GM18907 (cell line): ENCODE measurements around the gene LPA.
"Not testable (repeated sequence)": the region's sequence is repeated elsewhere in the genome, so short reads cannot be mapped to it uniquely, and the experiment has no call there.

Experiments used
- ATAC-seq: cut with Tn5 transposase; IDR thresholded peaks from one replicate; pipeline ENCODE4 v1.9.1; 2021; ENCODE audit warnings: mild to moderate bottlenecking, moderate library complexity; ENCODE audit not compliant: unreplicated experiment

Gene LPA, protein sequence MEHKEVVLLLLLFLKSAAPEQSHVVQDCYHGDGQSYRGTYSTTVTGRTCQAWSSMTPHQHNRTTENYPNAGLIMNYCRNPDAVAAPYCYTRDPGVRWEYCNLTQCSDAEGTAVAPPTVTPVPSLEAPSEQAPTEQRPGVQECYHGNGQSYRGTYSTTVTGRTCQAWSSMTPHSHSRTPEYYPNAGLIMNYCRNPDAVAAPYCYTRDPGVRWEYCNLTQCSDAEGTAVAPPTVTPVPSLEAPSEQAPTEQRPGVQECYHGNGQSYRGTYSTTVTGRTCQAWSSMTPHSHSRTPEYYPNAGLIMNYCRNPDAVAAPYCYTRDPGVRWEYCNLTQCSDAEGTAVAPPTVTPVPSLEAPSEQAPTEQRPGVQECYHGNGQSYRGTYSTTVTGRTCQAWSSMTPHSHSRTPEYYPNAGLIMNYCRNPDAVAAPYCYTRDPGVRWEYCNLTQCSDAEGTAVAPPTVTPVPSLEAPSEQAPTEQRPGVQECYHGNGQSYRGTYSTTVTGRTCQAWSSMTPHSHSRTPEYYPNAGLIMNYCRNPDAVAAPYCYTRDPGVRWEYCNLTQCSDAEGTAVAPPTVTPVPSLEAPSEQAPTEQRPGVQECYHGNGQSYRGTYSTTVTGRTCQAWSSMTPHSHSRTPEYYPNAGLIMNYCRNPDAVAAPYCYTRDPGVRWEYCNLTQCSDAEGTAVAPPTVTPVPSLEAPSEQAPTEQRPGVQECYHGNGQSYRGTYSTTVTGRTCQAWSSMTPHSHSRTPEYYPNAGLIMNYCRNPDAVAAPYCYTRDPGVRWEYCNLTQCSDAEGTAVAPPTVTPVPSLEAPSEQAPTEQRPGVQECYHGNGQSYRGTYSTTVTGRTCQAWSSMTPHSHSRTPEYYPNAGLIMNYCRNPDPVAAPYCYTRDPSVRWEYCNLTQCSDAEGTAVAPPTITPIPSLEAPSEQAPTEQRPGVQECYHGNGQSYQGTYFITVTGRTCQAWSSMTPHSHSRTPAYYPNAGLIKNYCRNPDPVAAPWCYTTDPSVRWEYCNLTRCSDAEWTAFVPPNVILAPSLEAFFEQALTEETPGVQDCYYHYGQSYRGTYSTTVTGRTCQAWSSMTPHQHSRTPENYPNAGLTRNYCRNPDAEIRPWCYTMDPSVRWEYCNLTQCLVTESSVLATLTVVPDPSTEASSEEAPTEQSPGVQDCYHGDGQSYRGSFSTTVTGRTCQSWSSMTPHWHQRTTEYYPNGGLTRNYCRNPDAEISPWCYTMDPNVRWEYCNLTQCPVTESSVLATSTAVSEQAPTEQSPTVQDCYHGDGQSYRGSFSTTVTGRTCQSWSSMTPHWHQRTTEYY (N-terminal part only)

GRCh38 chr6:160664198-160664597, at the start of gene LPA:
Gene LPA (minus strand): TSS chr6:160664275. CDS start chr6:160664214, 61 bp downstream.
- not testable (repeated sequence) for ATAC-seq

- ATAC-seq, result not testable (repeated sequence)
Measured at GRCh38 chr6:160708993-160709392, 44.9 kb upstream of the LPA start.

GRCh38 chr6:160704688-160705087, 40.6 kb upstream of the LPA start:
- not testable (repeated sequence) for ATAC-seq

GRCh38 chr6:160701918-160702680, 38.0 kb upstream of the LPA start, which contains the start of gene PLG:
Gene PLG (plus strand): TSS chr6:160702244. CDS start chr6:160702305, 61 bp downstream.
- ATAC-seq, result not testable (repeated sequence)

DNA sequence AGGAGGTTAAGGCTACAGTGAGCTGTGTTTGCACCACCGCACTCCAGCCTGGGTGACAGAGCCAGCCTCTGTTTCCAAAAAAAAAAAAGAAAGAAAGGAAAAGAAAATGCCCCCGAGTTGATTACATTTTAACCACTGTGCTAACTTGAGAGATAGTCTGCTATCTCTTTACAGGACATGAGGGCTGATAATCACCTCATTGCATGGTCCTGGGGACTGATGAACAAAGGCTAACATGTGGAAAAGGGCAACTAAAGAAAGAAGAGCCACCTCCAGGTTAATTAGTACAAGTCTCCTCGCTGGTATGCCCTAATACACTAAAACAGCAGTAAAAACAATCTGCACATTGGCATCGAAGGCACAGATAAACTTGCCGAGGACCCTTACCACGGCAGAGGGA, 33.8 kb upstream of the LPA start:
- no peak for ATAC-seq

DNA sequence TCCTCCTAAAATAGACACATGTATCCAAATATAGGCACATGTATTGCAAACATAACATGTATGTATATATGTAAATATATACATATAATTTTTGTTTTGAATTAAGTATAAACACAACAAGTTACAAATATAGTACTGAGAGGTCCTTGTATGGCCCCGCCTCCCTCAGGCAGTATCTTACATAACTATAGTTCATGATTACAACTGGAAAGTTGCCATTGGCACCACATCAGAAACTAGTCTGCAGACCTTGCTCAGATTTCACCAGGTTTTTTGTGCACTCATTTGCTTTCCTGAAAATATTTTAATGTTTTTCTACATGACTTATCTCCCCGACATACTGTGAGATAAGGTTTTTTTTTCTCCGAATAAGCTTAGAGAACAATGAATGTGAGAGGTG, 32.8 kb upstream of the LPA start:
- ATAC-seq, result not testable (repeated sequence)

DNA sequence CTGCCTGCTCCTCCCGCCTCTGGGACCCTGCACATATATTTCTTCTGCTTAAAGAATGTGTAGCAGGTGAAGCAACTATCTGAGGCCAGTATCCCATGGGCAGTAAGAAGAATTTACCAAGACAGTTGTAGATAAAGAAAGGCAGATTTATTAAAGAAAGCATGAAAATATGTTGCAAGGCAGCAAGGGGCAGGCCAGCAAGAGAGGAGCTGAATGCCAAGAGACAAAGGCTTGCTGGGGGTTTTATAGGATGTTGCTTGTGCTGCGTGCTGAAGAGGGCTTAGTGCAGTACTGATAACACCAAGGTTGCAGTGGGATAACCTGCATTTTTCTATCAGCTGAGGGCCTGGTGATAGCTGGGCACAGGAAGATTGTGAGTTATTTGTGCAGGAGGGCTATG, 31.5 kb upstream of the LPA start:
- not testable (repeated sequence) for ATAC-seq

- not testable (repeated sequence) for ATAC-seq
Measured at GRCh38 chr6:160695025-160695424, 30.9 kb upstream of the LPA start.

DNA sequence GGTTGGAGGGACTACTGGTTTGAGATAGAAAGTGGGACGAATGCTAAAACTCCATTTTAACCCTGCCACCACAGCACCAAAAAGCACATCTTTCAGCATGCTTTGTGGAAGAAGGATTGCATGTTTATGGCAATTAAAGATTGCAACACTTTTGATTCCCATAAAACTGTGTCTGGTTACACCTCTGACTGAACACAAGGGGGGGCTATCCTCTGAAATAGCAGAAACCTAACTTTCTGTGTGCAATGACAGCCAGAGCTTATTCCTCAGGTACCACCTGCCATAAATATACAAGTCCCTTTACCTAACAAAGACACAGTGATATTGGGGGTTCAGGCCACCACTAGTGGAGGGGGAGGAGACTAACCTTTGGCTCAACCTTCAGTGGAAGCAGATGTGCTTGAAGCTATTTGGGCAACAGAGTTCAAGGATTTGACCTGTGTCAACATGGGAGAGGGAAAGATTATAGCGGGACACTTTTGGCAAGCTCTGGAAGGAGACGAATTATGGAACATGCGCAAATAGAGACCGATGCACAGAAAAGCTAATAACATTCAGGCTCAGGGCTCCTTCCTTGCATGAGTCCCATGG, 28.4 kb upstream of the LPA start:
- no peak for ATAC-seq

DNA sequence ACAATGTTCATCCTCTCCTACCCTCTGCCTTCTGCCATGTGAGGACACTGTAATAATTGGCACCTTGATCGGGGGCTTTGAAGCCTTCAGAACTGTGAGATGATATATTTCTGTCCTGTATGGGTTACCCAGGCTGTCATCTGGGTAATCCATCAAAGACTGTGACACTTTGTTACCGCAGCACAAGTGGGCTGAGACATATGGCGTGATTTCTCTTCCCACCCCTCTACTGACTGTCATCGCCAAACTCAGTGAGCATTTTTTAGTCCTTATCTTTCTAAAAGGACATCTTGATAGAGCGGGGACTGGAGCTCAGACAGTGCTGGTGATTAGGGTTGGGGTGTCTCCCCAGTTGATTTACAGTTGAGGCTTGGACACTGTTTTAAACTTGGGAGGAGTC, 27.5 kb upstream of the LPA start:
- no peak for ATAC-seq

DNA sequence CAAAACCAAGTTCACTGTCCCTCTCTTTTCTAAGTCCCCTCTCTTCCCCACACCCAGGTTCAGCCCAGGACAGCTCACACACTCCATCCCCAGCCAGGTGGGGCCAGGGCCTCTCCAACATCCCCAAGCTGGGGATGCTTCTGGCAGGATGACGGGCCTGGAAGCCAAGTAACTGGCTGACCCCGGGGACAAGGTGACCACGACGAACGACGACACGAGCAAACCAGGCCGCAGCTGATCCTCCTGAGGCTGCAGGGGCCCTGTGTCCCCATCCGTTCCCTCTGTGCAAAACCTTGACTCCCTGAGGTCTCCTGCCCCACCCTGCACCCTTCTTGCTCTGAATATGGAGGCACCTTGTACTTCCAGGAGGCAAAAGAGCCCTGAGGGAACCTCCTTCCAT, 26.4 kb upstream of the LPA start:
- no peak for ATAC-seq

- ATAC-seq, result no peak
Measured at GRCh38 chr6:160685762-160686450, 21.8 kb upstream of the LPA start.

DNA sequence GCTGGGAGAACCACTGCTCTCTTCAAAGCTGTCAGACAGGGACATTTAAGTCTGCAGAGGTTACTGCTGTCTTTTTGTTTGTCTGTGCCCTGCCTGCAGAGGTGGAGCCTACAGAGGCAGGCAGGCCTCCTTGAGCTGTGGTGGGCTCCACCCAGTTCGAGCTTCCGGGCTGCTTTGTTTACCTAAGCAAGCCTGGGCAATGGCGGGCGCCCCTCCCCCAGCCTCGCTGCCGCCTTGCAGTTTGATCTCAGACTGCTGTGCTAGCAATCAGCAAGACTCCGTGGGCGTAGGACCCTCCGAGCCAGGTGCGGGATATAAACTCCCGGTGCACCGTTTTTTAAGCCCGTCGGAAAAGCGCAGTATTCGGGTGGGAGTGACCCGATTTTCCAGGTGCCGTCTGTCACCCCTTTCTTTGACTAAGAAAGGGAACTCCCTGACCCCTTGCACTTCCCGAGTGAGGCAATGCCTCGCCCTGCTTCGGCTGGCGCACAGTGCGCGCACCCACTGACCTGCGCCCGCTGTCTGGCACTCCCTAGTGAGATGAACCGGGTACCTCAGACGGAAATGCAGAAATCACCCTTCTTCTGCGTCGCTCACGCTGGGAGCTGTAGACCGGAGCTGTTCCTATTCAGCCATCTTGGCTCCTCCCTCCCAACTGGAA, 21.2 kb upstream of the LPA start:
- ATAC-seq, result not testable (repeated sequence)

DNA sequence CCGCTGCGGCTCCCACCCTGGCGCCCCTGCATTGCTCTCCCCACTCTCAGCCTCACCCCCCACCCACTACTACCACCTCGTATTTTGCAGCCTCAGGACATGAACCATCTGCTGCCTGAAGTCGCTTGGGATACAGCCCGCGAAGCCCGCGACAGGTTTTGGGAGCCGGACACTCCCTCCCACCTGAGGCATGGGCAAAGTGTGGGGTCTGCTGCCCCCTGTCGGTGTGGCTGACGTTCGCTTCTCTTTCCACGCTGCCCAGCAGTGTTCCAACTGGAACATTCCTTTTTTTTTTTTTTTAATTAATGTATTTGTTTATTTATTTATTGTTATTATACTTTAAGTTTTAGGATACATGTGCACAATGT, 15.3 kb upstream of the LPA start:
- ATAC-seq, result no peak

DNA sequence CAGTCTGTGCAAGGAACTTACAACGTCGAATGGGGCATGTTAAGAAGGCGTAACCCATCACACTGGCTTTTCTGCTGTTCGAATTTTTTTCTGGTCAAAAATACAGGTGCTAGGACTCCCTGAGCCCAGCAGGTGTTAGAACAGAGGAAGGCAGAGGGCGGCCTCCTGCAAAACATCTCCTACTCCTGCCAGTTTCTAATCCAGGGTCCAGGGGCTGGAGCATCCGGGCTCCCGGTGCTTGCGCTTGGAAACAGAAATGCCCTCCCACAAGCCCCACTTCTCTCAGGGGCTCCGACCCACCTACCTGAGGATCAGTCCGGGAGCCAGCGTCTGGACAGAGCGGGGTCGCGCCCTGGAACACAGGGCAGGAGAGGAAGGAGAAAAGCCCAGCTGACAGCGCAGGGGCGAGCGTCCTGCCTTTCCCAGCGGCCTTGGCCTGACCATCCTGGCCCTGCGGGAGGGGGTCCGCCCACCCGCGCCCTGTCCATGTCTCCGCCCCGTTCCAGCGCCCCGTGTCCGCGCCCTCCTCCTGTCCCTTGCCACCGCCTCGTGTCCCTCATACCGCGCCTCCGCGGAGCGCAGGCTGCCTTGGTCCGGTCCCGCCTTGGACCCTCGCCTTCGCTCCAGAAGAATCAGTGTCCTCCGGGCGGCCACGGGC, 14.8 kb upstream of the LPA start:
- no peak for ATAC-seq

DNA sequence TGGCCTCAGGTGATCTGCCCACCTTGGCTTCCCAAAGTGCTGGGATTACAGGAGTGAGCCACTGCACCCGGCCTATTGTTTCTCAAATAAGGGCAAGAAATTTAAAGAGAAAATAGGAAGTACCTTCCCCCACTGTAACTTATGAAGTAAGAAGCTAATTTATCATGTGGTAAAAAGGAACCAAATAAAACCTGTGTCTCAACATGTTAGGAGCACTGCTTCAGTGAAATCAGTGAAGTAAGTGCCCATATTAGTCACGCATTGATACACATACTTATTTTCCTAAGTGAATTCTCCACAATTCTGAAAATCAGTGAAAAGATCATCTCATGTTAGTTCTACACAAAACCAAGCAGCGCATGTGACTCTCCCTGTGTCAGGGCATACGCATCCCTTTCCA, 14.2 kb upstream of the LPA start:
- ATAC-seq, result no peak

DNA sequence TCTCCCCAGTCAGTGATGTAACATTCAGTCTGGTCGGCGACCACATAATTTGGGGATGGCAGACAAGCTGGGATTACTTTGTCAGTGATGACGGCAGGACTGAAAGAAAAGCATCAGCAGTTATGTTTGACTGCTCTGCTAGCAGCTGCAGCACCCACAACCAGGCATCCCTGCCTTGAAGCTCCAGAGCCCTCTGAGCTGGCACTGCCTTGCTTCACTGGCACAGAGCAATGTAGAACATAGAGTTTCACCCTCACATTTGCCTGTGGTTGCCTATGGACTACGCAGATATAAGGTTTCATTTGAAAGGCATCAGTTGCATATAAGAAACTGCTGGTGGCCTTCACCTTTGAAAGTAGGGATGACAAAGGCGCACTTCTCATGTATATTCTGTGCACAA, 12.3 kb upstream of the LPA start:
- not testable (repeated sequence) for ATAC-seq

DNA sequence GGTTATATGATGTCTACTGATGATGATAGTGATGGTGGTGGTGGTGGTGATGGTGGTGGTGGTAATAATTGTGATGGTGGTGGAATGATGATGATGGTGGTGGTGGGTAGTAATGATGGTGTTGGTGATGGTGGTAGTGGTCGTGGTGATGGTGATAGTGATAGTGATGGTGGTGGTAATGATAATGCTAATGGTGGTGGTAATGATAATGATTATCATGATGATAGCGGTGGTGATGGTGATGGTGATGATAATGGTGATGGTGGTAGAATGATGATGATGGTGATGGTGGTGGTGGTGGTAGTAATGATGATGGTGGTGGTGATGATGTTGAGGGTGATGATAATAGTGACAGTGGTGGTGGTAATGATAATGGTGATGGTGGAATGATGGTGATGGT, 4.5 kb upstream of the LPA start:
- ATAC-seq, result no peak
